Neural progenitor cell (in vitro differentiated cells): ENCODE results near the gene SLAMF6. TPM values are rescaled to one million over a fixed set of nuclear protein-coding genes. Genes with fewer than 3 reads are reported as not detected.

Experiments used
- DNase-seq: peaks from one replicate; pipeline ENCODE4 v3.0.0-alpha.2; 2016; ENCODE audit warnings: low spot score
- H2AFZ ChIP-seq: fragments of 200-600 bp; sonication (generic); replicated peaks from 2 replicates; pipeline ENCODE4 v1.6.1; 2016; ENCODE audit warnings: antibody characterized with exemption
- H3F3A ChIP-seq: fragments of 200-600 bp; sonication (generic); 2 replicates; pipeline ENCODE4 v1.6.1; 2016; ENCODE audit warnings: antibody characterized with exemption, low read depth
- H3K27ac ChIP-seq: fragments of 200-600 bp; sonication (generic); 2 replicates; pipeline ENCODE4 v1.5.1; 2016; ENCODE audit warnings: mild to moderate bottlenecking
- H3K27me3 ChIP-seq: fragments of 200-600 bp; sonication (generic); 2 replicates; pipeline ENCODE4 v1.6.1; 2016; ENCODE audit warnings: mild to moderate bottlenecking, moderate library complexity
- H3K36me3 ChIP-seq: fragments of 200-600 bp; sonication (generic); 2 replicates; pipeline ENCODE4 v1.5.1; 2016
- H3K4me1 ChIP-seq: fragments of 200-600 bp; sonication (generic); 2 replicates; pipeline ENCODE4 v1.6.1; 2016; ENCODE audit warnings: mixed run types
- H3K4me2 ChIP-seq: fragments of 200-600 bp; sonication (generic); 2 replicates; pipeline ENCODE4 v1.6.1; 2016
- H3K4me3 ChIP-seq: fragments of 200-600 bp; sonication (generic); 2 replicates; pipeline ENCODE4 v1.5.1; 2016
- H3K79me2 ChIP-seq: fragments of 200-600 bp; sonication (generic); 2 replicates; pipeline ENCODE4 v1.6.1; 2016; ENCODE audit warnings: low read depth
- H3K9ac ChIP-seq: fragments of 200-600 bp; sonication (generic); 2 replicates; pipeline ENCODE4 v1.6.1; 2016
- H3K9me3 ChIP-seq: fragments of 200-600 bp; sonication (generic); 2 replicates; pipeline ENCODE4 v1.5.1; 2016; ENCODE audit warnings: low read depth
- H4K20me1 ChIP-seq: fragments of 200-600 bp; sonication (generic); 2 replicates; pipeline ENCODE4 v1.6.1; 2016; ENCODE audit warnings: low read depth
- H3K27ac Mint-ChIP-seq: 3 replicates; pipeline ENCODE4 v1.8.0; 2021; ENCODE audit warnings: mixed read lengths
- H3K27me3 Mint-ChIP-seq: 2 replicates; pipeline ENCODE4 v1.8.0; 2022; ENCODE audit warnings: low read depth, mild to moderate bottlenecking, inconsistent platforms, moderate library complexity, mixed read lengths; ENCODE audit not compliant: insufficient read depth
- H3K36me3 Mint-ChIP-seq: 3 replicates; pipeline ENCODE4 v1.8.0; 2021; ENCODE audit warnings: mixed read lengths
- H3K4me1 Mint-ChIP-seq: 3 replicates; pipeline ENCODE4 v1.8.0; 2021; ENCODE audit warnings: mixed read lengths
- H3K4me3 Mint-ChIP-seq: 3 replicates; pipeline ENCODE4 v1.8.0; 2021; ENCODE audit warnings: mild to moderate bottlenecking, moderate library complexity, mixed read lengths
- H3K9me3 Mint-ChIP-seq: 3 replicates; pipeline ENCODE4 v1.8.0; 2020; ENCODE audit warnings: mixed read lengths
- CTCF ChIP-seq: fragments of 200-600 bp; sonication (generic); IDR thresholded peaks from 2 replicates; pipeline ENCODE4 v1.5.1; 2017; ENCODE audit warnings: antibody characterized with exemption, mild to moderate bottlenecking
- EZH2 ChIP-seq: fragments of 200-600 bp; sonication (generic); IDR thresholded peaks from 2 replicates; pipeline ENCODE4 v1.6.1; 2017; ENCODE audit warnings: antibody characterized with exemption, mild to moderate bottlenecking, moderate library complexity
- EZH2phosphoT487 ChIP-seq: fragments of 200-600 bp; sonication (generic); IDR thresholded peaks from 2 replicates; pipeline ENCODE4 v1.6.1; 2017; ENCODE audit warnings: antibody characterized with exemption
- total RNA-seq: library from RNA; depleted of rRNA; stranded (reverse); fragments of >200 nt; gene quantifications from 2 replicates; pipeline ENCODE4 v1.2.3, GENCODE V29; 2015; ENCODE audit warnings: low replicate concordance

Gene SLAMF6
- total RNA-seq, 1 donor from 2014 or later: not detected

- H3K4me1 Mint-ChIP-seq: no peaks in the 10 kb centered on the region
- peaks cover 7% of the 10 kb centered on the region for H3K9me3 Mint-ChIP-seq
- Histone ChIP-seq H3F3A (no peaks in the 10 kb centered on the region), H3K36me3 (no peaks in the 10 kb centered on the region), H2AFZ (peak overlapping the region; percentile 53), H4K20me1 (no peaks in the 10 kb centered on the region), H3K27ac (no peak overlapping the region), H3K27me3 (no peaks in the 10 kb centered on the region), H3K4me1 (no peaks in the 10 kb centered on the region), H3K9ac (no peak overlapping the region), H3K4me2 (no peak overlapping the region), H3K4me3 (no peak overlapping the region), H3K79me2 (no peaks in the 10 kb centered on the region), H3K9me3 (peaks cover 4% of the 10 kb centered on the region)
- no peak overlapping the region for H3K4me3 Mint-ChIP-seq
- no peaks in the 10 kb centered on the region for H3K36me3 Mint-ChIP-seq
- DNase-seq: no peak
- H3K27me3 Mint-ChIP-seq: no peaks in the 10 kb centered on the region
- H3K27ac Mint-ChIP-seq: no peak overlapping the region
- TF ChIP-seq EZH2: no peak
- no peak for TF ChIP-seq CTCF
- no peak for TF ChIP-seq EZH2phosphoT487
These were observed 16.6 kb upstream of the SLAMF6 start for GRCh38 chr1:160539684-160539989.

GRCh38 chr1:160538985-160539651 is 16.1 kb upstream of the SLAMF6 start:
- Mint-ChIP-seq H3K27me3 (no peaks in the 10 kb centered on the region), H3K4me1 (no peaks in the 10 kb centered on the region), H3K9me3 (peaks cover 7% of the 10 kb centered on the region), H3K36me3 (no peaks in the 10 kb centered on the region), H3K4me3 (no peak overlapping the region), H3K27ac (no peak overlapping the region)
- Histone ChIP-seq H3K4me1 (no peaks in the 10 kb centered on the region), H3K4me3 (no peak overlapping the region), H3K9me3 (peaks cover 4% of the 10 kb centered on the region), H3K4me2 (no peak overlapping the region), H3F3A (no peaks in the 10 kb centered on the region), H3K36me3 (no peaks in the 10 kb centered on the region), H3K9ac (no peak overlapping the region), H3K79me2 (no peaks in the 10 kb centered on the region), H3K27me3 (no peaks in the 10 kb centered on the region), H2AFZ (no peak overlapping the region), H4K20me1 (no peaks in the 10 kb centered on the region), H3K27ac (no peak overlapping the region)
- no peak for DNase-seq
- no peak for TF ChIP-seq EZH2phosphoT487
- no peak for TF ChIP-seq CTCF
- TF ChIP-seq EZH2: no peak

GRCh38 chr1:160537714-160538665 is 14.9 kb upstream of the SLAMF6 start:
- H3K9me3 Mint-ChIP-seq: peaks cover 16% of the 10 kb centered on the region
- no peaks in the 10 kb centered on the region for H3K27me3 Mint-ChIP-seq
- peaks cover 4% of the 10 kb centered on the region for H3K9me3 ChIP-seq
- TF ChIP-seq EZH2phosphoT487 (no peak), CTCF (no peak), EZH2 (no peak)
- DNase-seq: no peak
- H3K36me3 ChIP-seq: no peaks in the 10 kb centered on the region
- no peaks in the 10 kb centered on the region for H3K4me1 Mint-ChIP-seq
- no peaks in the 10 kb centered on the region for H3K79me2 ChIP-seq
- no peak overlapping the region for H3K27ac Mint-ChIP-seq
- no peaks in the 10 kb centered on the region for H3F3A ChIP-seq
- no peaks in the 10 kb centered on the region for H3K36me3 Mint-ChIP-seq
- no peak overlapping the region for H3K27ac ChIP-seq
- no peak overlapping the region for H2AFZ ChIP-seq
- no peak overlapping the region for H3K4me2 ChIP-seq
- H3K4me3 Mint-ChIP-seq: no peak overlapping the region
- no peak overlapping the region for H3K9ac ChIP-seq
- no peaks in the 10 kb centered on the region for H3K27me3 ChIP-seq
- no peaks in the 10 kb centered on the region for H3K4me1 ChIP-seq
- H4K20me1 ChIP-seq: no peaks in the 10 kb centered on the region
- H3K4me3 ChIP-seq: no peak overlapping the region
